ENCODE measurements around the gene TPTE2.
"Not testable (repeated sequence)": the region's sequence is repeated elsewhere in the genome, so short reads cannot be mapped to it uniquely, and the experiment has no call there.

TPTE2 gene

DNA sequence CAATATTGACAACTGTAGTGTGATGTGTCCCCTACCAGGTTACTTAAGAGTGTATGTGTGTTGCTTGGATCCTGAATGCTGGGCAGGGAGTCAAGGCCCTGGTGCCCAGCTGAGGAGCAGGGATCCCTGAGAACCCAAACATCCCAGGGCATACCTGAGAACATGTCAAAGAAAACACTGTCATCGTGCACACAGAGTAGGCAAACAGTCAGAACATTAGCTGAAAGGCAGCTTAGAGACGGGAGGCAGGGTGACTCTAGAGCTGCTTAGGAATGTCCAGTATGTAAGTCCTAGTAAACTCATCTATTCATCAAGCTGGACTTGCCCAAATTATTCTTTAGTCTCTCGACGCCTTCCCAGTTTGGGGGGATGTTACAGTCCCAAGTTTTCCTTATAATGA lies 4.0 kb downstream of the TPTE2 start:
- H3K79me2 ChIP-seq (ENCODE audit: insufficient read depth, low read length); H3K9ac ChIP-seq (ENCODE audit: low read depth, low read length, poor library complexity, severe bottlenecking); H3K9me3 ChIP-seq (ENCODE audit: insufficient read depth, low read depth, low read length); H3K27me3 ChIP-seq (ENCODE audit: insufficient read depth, low read length, poor library complexity, severe bottlenecking); H3F3A ChIP-seq (ENCODE audit: low read depth); H4K20me1 ChIP-seq (ENCODE audit: insufficient read depth, low read length, poor library complexity, severe bottlenecking); H3K36me3 ChIP-seq (ENCODE audit: insufficient read depth, low read length); H3K9me2 ChIP-seq (replicated peaks; ENCODE audit: low read depth, low read length); H2AFZ ChIP-seq (ENCODE audit: low read length); H3K4me2 ChIP-seq (ENCODE audit: low read depth, low read length, poor library complexity, severe bottlenecking); H3K4me3 ChIP-seq (ENCODE audit: low read length, poor library complexity, severe bottlenecking); H3K4me1 ChIP-seq (ENCODE audit: insufficient read depth, low read length, poor library complexity, severe bottlenecking): not testable (repeated sequence)

DNA sequence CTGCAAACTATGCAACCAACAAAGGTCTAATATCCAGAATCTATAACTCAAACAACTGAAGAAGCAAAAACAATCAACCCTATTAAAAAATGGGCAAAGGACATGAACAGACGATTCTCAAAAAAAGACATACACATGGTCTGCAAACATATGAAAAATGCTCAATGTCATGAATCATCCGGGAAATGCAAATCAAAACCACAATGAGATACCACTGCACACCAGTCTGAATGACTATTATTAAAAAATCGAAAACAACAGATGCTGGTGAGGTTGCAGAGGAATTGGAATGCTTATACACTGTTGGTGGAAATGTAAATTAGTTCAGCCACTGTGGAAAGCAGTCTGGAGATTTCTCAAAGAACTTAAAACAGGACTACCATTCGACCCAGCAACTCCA lies 12.1 kb downstream of the TPTE2 start:
- H3K4me1 ChIP-seq (ENCODE audit: insufficient read depth, low read length, poor library complexity, severe bottlenecking); H3F3A ChIP-seq (ENCODE audit: low read depth); H3K9me2 ChIP-seq (replicated peaks; ENCODE audit: low read depth, low read length); H4K20me1 ChIP-seq (ENCODE audit: insufficient read depth, low read length, poor library complexity, severe bottlenecking); H2AFZ ChIP-seq (ENCODE audit: low read length); H3K27me3 ChIP-seq (ENCODE audit: insufficient read depth, low read length, poor library complexity, severe bottlenecking); H3K4me2 ChIP-seq (ENCODE audit: low read depth, low read length, poor library complexity, severe bottlenecking); H3K4me3 ChIP-seq (ENCODE audit: low read length, poor library complexity, severe bottlenecking); H3K9me3 ChIP-seq (ENCODE audit: insufficient read depth, low read depth, low read length); H3K79me2 ChIP-seq (ENCODE audit: insufficient read depth, low read length); H3K9ac ChIP-seq (ENCODE audit: low read depth, low read length, poor library complexity, severe bottlenecking); H3K36me3 ChIP-seq (ENCODE audit: insufficient read depth, low read length): not testable (repeated sequence)

DNA sequence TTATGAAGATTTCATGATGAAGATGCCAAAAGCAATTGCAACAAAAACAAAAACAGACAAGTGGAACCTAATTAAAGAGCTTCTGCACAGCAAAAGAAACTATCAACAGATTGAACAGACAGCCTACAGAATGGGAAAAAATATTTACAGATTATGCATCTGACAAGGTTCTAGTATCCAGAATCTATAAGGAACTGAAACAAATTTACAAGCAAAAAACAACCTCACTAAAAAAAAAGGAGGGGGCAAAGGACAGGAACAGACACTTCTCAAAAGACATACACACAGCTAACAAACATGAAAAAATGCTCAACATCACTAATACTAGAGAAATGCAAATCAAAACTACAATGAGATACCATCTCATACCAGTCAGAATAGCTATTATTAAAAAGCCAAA lies 35.7 kb downstream of the TPTE2 start:
- not testable (repeated sequence) for H3K4me1 ChIP-seq (ENCODE audit: insufficient read depth, low read length, poor library complexity, severe bottlenecking); H3K27me3 ChIP-seq (ENCODE audit: insufficient read depth, low read length, poor library complexity, severe bottlenecking); H4K20me1 ChIP-seq (ENCODE audit: insufficient read depth, low read length, poor library complexity, severe bottlenecking); H3K36me3 ChIP-seq (ENCODE audit: insufficient read depth, low read length); H3K9ac ChIP-seq (ENCODE audit: low read depth, low read length, poor library complexity, severe bottlenecking); H3F3A ChIP-seq (ENCODE audit: low read depth); H3K79me2 ChIP-seq (ENCODE audit: insufficient read depth, low read length); H3K9me3 ChIP-seq (ENCODE audit: insufficient read depth, low read depth, low read length); H2AFZ ChIP-seq (ENCODE audit: low read length); H3K9me2 ChIP-seq (replicated peaks; ENCODE audit: low read depth, low read length); H3K4me2 ChIP-seq (ENCODE audit: low read depth, low read length, poor library complexity, severe bottlenecking); H3K4me3 ChIP-seq (ENCODE audit: low read length, poor library complexity, severe bottlenecking)

DNA sequence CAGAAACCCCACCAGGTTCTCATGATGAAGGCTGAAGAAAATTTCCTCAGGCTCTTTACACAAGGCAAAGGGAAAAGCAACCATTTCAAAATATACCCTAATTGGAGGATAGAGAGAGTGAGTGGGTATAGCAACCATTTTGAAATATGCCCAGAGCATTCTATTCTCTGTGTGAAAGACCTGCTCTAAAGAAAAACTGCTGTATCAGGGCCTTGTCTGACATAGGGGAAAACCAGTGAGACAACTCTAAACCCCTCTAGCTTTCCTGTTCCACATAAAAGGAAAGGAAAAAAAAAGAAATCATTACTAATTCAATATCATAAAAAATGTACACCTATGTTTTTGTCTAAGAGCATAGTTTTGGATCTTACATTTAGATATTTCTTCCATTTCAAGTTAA lies 42.3 kb downstream of the TPTE2 start:
- Histone ChIP-seq H3K9me2 (replicated peaks; ENCODE audit: low read depth, low read length) (no peaks in the 10 kb centered on the region), H3K4me1 (ENCODE audit: insufficient read depth, low read length, poor library complexity, severe bottlenecking) (no peaks in the 10 kb centered on the region), H3K4me3 (ENCODE audit: low read length, poor library complexity, severe bottlenecking) (no peak overlapping the region), H3K4me2 (ENCODE audit: low read depth, low read length, poor library complexity, severe bottlenecking) (no peak overlapping the region), H3K27me3 (ENCODE audit: insufficient read depth, low read length, poor library complexity, severe bottlenecking) (no peaks in the 10 kb centered on the region), H3K9ac (ENCODE audit: low read depth, low read length, poor library complexity, severe bottlenecking) (no peak overlapping the region), H3F3A (ENCODE audit: low read depth) (no peaks in the 10 kb centered on the region), H3K36me3 (ENCODE audit: insufficient read depth, low read length) (no peaks in the 10 kb centered on the region), H3K79me2 (ENCODE audit: insufficient read depth, low read length) (no peaks in the 10 kb centered on the region), H2AFZ (ENCODE audit: low read length) (no peak overlapping the region), H3K9me3 (ENCODE audit: insufficient read depth, low read depth, low read length) (no peaks in the 10 kb centered on the region), H4K20me1 (ENCODE audit: insufficient read depth, low read length, poor library complexity, severe bottlenecking) (no peaks in the 10 kb centered on the region)
- TF ChIP-seq, protein P1, sequence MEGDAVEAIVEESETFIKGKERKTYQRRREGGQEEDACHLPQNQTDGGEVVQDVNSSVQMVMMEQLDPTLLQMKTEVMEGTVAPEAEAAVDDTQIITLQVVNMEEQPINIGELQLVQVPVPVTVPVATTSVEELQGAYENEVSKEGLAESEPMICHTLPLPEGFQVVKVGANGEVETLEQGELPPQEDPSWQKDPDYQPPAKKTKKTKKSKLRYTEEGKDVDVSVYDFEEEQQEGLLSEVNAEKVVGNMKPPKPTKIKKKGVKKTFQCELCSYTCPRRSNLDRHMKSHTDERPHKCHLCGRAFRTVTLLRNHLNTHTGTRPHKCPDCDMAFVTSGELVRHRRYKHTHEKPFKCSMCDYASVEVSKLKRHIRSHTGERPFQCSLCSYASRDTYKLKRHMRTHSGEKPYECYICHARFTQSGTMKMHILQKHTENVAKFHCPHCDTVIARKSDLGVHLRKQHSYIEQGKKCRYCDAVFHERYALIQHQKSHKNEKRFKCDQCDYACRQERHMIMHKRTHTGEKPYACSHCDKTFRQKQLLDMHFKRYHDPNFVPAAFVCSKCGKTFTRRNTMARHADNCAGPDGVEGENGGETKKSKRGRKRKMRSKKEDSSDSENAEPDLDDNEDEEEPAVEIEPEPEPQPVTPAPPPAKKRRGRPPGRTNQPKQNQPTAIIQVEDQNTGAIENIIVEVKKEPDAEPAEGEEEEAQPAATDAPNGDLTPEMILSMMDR (conservative IDR thresholded peaks at IDR 0.05; ENCODE audit: low read length): no peak
- no peak for TF ChIP-seq EZH2phosphoT487 (IDR thresholded peaks at IDR 0.05; ENCODE audit: borderline replicate concordance)

DNA sequence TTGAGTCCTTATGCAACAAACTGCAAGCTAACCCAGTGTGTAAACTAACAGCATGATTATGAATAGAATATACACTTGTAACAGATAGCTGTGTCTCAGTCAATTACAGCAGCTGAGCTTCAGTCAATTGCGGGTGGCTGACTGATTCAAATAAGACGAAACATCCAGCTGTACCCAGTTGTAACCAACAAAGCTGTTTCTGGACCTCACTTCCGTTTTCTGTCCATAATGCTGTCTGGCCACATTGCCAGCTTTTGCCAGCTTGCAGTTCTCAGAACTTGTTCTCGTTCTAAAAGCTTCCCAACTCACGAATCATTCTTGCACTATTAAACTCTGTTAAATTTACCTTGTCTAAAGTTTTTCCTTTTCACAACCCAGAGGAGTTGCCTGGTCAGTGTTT lies 53.7 kb downstream of the TPTE2 start:
- not testable (repeated sequence) for H3K4me1 ChIP-seq (ENCODE audit: insufficient read depth, low read length, poor library complexity, severe bottlenecking); H2AFZ ChIP-seq (ENCODE audit: low read length); H4K20me1 ChIP-seq (ENCODE audit: insufficient read depth, low read length, poor library complexity, severe bottlenecking); H3K79me2 ChIP-seq (ENCODE audit: insufficient read depth, low read length); H3F3A ChIP-seq (ENCODE audit: low read depth); H3K9me2 ChIP-seq (replicated peaks; ENCODE audit: low read depth, low read length); H3K4me2 ChIP-seq (ENCODE audit: low read depth, low read length, poor library complexity, severe bottlenecking); H3K36me3 ChIP-seq (ENCODE audit: insufficient read depth, low read length); H3K9me3 ChIP-seq (ENCODE audit: insufficient read depth, low read depth, low read length); H3K9ac ChIP-seq (ENCODE audit: low read depth, low read length, poor library complexity, severe bottlenecking); H3K4me3 ChIP-seq (ENCODE audit: low read length, poor library complexity, severe bottlenecking); H3K27me3 ChIP-seq (ENCODE audit: insufficient read depth, low read length, poor library complexity, severe bottlenecking)

DNA sequence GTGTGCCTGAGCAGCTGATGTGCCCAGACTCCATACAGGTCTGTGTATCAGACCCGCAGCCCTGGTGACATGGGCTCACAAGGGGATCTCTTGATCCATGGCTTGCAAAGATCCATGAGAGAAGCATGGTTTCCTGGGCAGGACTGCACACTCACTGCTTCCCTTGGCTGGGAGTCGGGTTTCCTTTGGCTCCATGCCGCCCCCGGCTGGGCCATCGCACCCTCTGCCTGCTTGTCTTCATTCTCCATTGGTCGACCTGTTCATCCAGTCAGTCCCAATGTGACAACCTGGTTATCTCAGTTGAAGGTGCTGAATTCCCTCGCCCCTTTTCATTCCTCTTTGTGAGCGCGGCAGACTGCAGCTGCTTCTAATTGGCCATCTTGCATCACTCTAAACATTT lies 101.2 kb downstream of the TPTE2 start:
- not testable (repeated sequence) for H3K9ac ChIP-seq (ENCODE audit: low read depth, low read length, poor library complexity, severe bottlenecking); H4K20me1 ChIP-seq (ENCODE audit: insufficient read depth, low read length, poor library complexity, severe bottlenecking); H3F3A ChIP-seq (ENCODE audit: low read depth); H3K36me3 ChIP-seq (ENCODE audit: insufficient read depth, low read length); H3K4me3 ChIP-seq (ENCODE audit: low read length, poor library complexity, severe bottlenecking); H3K27me3 ChIP-seq (ENCODE audit: insufficient read depth, low read length, poor library complexity, severe bottlenecking); H3K79me2 ChIP-seq (ENCODE audit: insufficient read depth, low read length); H2AFZ ChIP-seq (ENCODE audit: low read length); H3K9me3 ChIP-seq (ENCODE audit: insufficient read depth, low read depth, low read length); H3K9me2 ChIP-seq (replicated peaks; ENCODE audit: low read depth, low read length); H3K4me1 ChIP-seq (ENCODE audit: insufficient read depth, low read length, poor library complexity, severe bottlenecking); H3K4me2 ChIP-seq (ENCODE audit: low read depth, low read length, poor library complexity, severe bottlenecking)
